Right kidney (tissue), 1 donor: ENCODE results near the gene LDAH.
"Not testable (repeated sequence)": the region's sequence is repeated elsewhere in the genome, so short reads cannot be mapped to it uniquely, and the experiment has no call there.

Source experiments
- DNase-seq: peaks from one replicate; pipeline ENCODE4 v3.0.0-alpha.2; 2016

Gene LDAH

GRCh38 chr2:20724500-20725053 lies 98.3 kb downstream of the LDAH start:
- DNase-seq = no peak

- DNase-seq = no peak
Observed at GRCh38 chr2:20723543-20723942, 99.4 kb downstream of the LDAH start.

- DNase-seq = no peak
Observed at GRCh38 chr2:20722592-20723240, 100.2 kb downstream of the LDAH start.

GRCh38 chr2:20717641-20718040 lies 105.3 kb downstream of the LDAH start:
- no peak for DNase-seq

- DNase-seq = not testable (repeated sequence)
Observed at GRCh38 chr2:20716164-20716563, 106.7 kb downstream of the LDAH start.

- not testable (repeated sequence) for DNase-seq
Observed at GRCh38 chr2:20714412-20714811, 108.5 kb downstream of the LDAH start.

- DNase-seq = not testable (repeated sequence)
Observed at GRCh38 chr2:20713585-20713984, 109.3 kb downstream of the LDAH start.

- DNase-seq = not testable (repeated sequence)
Observed at GRCh38 chr2:20711641-20712040, 111.3 kb downstream of the LDAH start.

GRCh38 chr2:20707601-20708000 lies 115.3 kb downstream of the LDAH start:
- no peak for DNase-seq

GRCh38 chr2:20706786-20707185 lies 116.1 kb downstream of the LDAH start:
- DNase-seq = no peak

- DNase-seq = no peak
Observed at GRCh38 chr2:20706217-20706616, 116.7 kb downstream of the LDAH start.

- DNase-seq = no peak
Observed at GRCh38 chr2:20704886-20705285, 118.0 kb downstream of the LDAH start.

- no peak for DNase-seq
Observed at GRCh38 chr2:20702563-20702962, 120.3 kb downstream of the LDAH start.

GRCh38 chr2:20698916-20699613 lies 123.8 kb downstream of the LDAH start:
- DNase-seq = no peak

- DNase-seq = no peak
Observed at GRCh38 chr2:20697322-20697934, 125.5 kb downstream of the LDAH start.

- no peak for DNase-seq
Observed at GRCh38 chr2:20696366-20696765, 126.5 kb downstream of the LDAH start.

GRCh38 chr2:20693317-20693716 lies 129.6 kb downstream of the LDAH start:
- DNase-seq = no peak

GRCh38 chr2:20692081-20692480 lies 130.8 kb downstream of the LDAH start:
- no peak for DNase-seq

- no peak for DNase-seq
Observed at GRCh38 chr2:20691076-20691734, 131.7 kb downstream of the LDAH start.

GRCh38 chr2:20689428-20690264 lies 133.3 kb downstream of the LDAH start:
- DNase-seq = no peak

- no peak for DNase-seq
Observed at GRCh38 chr2:20687260-20687832, 135.6 kb downstream of the LDAH start.
